NCI-H2227 (cell line): Measurements from ENCODE around the gene ZNF804B.

Experiments used
- DNase-seq: peaks from one replicate; lab custom pipeline; 2025; ENCODE audit not compliant: unreplicated experiment; lab: John Stamatoyannopoulos, UW

The ZNF804B gene

DNA sequence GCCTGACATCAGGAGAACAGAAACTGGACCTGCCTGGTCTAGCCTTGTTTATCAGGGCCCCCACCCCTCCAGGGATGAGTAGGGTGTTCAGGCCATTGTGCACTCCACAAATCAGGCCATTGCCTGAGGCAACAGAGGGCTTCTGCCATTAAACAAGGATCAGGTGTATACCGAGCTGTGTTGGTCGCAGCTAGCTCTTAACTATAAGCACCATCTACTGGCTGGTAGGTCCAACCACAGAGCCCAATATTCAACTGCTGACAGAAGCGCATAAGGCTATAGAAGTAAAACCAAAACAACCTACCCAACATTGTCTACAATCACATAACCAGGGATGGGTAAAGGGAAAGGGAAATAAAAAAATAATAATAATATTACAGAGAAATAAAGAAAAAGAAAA lies 487.7 kb downstream of the ZNF804B start:
- no peak for DNase-seq

DNA sequence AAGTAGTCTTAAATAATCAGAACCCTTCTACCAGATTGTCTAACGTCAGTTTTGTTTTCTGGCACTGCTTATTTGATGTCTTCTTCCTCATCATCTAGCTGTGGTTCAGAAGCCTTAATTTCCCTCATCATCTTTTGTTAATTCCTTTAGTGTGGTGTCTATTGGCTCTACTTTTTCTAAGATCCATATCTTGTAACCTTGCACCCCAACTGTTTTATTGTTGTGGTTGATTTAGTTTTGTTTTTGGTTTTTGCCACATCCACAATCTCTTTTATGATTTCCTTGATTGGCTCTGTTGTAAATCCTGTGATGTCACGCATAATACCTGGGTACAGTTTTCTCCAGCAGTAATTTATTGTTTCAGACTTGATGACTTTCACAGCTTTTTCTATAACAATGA lies 499.6 kb downstream of the ZNF804B start:
- DNase-seq, result no peak

DNA sequence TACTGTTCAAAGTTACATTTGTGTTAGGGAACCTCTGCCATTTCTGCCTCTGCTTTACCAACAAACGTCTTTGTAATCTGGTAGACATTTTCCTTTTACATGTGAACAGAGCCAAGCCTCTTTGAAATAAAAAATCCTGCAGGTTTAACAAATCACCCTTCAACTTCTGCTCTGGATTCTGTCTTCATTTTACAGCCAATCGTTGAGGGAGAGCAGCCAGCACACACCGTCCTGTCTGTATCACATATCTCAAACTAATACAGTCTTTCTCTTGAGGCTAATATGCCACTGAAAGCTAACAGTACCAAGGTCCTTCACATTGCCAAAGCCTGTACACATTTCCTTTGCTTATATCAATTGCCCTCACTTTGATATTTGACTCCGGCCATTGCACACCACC lies 504.6 kb downstream of the ZNF804B start:
- no peak for DNase-seq

DNA sequence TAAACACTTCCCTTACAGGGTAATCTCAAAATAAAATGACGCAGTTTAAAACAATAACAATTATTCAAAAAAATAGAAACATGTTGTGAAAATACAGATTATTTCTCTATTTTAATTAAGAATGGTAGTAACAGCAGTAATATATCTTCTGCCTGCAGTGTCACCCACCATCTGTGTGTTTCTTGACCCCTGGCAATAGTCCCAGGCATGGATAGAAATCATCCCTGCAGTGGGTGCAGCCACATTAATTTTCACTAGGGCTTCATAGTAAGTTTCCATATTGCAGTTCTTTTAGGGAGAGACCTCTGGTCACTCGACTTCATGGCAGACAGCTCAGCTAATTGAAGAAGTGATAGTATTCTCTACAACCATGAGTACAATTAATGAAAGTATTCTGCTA lies 506.1 kb downstream of the ZNF804B start:
- DNase-seq, result no peak

DNA sequence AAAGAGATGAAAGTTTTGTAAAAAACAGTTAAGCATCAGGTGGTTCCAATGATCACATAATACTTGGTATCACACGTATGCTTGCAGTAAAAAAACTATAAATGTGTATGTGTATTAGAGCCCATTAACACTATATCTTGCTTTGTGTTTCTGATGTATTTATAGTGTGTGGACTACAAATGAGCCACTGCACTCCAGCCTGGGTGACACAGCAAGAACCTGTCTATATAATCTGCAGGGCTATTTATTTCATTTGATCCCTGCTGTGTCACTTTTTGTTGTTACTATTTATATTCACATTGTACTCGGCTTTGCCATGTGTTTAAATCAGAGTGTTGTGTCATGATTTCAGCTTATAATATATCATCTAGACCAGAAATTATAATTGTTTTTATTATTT lies 523.8 kb downstream of the ZNF804B start:
- no peak for DNase-seq

DNA sequence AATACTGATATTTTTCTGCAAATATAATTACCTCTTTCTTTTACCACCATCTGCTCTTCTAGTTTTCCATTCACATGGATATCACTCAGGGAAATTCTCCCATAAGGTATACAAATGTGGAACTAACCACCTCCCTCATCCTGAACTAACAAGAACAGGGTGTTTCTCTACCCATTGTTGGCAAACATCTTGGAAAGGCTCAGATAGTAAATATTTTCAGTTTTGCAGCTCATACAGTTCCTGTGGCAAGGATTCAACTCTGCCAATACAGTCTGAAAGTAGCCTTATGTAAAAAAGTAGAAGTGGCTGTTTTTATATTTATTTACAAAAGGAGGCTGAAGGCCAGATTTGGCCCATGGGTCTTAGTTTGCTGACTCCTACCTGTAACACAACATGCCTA lies 549.0 kb downstream of the ZNF804B start:
- DNase-seq, result no peak

DNA sequence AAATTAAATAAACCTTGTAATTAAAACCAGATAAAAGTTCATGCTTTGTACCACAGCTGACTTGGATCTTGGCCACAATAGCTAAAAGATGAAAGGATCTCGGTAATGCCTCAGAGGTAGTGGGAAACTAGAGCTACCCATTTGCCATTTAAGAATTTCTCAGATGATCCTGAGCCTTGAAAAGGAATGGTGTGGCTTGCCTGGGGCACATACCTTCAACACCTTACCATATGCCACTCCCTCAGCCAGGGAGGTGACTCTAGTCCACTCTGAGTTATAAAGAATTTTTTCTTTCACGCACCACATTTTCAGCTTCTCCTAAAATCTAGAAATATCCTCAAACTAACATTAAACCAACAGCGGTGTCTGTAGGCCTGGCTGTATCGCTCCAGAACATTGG lies 552.4 kb downstream of the ZNF804B start:
- DNase-seq, result no peak

DNA sequence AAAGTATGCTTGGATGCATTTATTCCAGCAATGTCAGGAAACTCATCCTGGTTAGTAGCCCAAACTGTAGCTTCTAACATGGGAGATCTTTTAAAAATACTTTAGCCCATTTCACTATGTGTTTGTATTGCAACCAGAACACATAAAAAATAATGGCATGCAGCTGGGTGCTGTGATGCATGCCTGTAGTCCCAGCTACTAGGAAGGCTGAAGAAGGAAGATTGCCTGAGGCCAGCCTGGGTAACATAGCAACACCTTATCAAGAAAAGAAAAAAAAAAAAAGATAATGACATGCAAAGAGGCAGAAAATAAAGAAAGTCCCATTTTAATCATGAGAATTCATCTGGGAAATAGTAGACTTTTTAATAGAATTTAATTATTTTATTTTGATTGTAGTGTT lies 553.1 kb downstream of the ZNF804B start:
- no peak for DNase-seq

DNA sequence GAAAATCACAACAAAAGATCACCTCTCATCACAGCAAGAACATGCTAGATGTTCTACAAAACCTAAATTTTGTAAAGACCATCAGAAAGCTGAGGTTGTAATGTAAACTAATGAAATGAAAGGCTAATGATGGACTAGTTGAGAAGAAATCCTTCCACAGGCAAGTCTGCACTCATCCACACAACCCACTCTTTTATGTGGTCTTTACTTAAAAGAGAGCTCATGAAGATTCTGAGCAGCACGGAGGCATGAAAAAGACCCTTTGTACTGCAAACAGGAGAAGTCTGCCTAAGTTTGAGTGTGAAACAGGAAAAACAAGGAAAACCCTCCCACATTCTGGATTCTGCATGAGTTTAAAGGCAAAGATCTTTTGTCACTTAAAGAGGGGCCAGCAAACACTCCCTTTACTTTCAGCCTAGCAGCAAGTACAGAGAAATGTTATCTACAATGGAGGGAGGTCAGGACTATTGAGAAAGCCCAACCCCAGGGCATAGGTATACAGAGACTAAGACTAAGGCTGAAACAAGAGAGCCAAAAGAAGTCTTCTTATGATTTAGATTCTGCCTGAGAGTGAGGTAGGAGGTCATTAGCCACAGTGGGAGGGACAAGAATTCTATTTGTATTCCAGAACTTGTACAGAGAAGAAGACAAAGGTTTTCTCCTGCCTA lies 557.2 kb downstream of the ZNF804B start:
- DNase-seq, result no peak

DNA sequence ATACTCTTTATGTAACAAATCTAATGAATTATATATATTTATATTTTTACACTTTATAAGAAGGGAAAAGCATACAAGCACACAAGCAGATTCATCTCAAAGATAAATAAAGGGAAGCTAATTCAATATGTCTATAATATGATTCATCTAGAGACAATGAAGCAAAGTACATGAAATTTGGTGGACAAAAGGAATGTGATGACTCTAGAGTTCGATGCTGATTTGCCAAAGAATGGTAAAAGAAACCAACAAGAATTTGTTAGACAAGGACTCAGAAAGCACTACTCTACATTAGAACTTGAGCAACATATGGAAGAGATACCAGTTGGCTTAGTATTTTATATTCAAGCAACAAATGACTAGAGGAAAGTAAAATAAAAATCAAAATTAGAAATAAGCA lies 572.5 kb downstream of the ZNF804B start:
- no peak for DNase-seq

DNA sequence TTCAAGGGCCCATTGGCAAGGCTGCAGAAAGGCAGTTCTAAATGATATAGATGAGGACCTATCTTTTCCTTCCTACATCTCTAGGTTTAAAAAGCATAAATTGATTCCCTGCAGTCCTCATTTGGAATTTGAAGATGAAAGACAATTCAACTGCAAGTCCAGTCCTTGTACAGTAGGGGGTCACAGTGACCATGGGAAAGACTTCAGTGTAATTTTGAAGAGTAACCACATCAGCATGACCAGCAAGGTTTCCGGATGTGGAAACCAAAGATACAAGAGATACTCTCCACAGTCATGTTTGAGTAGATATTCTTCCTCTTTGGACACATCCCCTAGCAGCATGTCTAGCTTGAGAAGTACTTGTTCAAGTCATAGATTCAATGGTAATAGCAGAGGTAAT lies 575.3 kb downstream of the ZNF804B start:
- no peak for DNase-seq

DNA sequence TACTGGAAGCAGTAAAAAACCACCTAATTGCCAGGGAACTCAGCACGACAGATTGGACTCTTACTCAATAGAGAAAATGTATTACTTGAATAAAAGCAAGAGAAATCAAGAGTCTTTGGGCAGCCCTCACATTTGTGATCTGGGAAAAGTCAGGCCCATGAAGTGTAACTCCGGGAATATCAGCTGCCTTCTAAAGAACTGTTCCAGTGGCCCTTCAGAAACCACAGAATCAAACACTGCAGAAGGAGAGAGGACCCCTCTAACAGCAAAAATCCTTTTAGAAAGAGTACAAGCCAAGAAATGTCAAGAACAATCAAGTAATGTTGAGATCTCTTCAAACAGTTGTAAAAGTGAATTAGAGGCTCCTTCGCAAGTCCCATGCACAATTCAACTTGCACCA lies 576.0 kb downstream of the ZNF804B start:
- no peak for DNase-seq

DNA sequence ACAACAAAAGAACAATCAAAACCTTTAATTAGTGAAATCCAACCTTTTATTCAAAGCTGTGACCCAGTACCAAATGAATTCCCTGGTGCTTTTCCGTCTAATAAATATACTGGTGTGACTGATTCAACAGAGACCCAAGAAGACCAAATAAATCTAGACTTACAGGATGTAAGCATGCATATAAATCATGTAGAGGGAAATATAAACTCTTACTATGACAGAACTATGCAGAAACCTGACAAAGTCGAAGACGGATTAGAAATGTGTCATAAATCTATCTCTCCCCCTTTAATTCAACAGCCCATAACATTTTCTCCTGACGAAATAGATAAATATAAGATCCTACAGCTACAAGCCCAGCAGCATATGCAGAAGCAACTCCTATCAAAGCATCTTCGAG lies 576.6 kb downstream of the ZNF804B start:
- no peak for DNase-seq

DNA sequence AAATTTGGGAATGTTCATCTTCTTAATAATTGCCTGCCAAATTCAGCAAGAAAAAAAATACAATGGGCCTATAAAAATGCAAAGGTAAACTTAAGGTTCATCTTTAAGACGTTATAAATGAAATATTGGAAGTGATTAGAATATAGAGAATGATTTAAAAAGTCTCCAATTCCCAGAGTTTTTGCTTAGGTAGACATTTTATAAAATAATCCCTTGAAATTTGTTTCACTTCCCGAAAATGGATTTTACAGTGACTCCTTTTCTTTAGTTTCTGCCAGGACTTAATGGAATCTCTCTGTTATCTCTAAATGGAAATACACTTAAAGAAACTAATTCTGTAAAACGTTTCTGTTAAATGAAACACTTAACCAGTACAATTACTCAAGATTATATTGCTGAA lies 580.2 kb downstream of the ZNF804B start:
- DNase-seq, result no peak

DNA sequence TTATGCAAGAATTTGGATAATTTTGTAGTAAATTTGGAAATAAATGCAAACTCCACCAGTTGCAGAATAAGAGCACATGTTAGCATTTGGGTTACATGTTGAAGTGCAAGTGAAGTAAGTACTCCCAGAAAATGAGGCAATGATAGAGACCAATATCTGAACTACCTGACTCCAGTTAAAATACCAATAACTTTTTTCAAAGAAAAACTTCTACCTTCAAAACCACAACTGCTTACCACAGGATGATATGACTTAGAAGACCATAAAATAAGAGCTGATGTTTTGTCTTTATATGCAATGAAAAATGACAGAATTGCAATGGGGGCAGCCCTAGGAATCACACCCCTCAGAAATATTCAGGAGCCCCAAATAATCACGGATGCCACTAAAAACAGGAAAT lies 597.6 kb downstream of the ZNF804B start:
- DNase-seq, result no peak

DNA sequence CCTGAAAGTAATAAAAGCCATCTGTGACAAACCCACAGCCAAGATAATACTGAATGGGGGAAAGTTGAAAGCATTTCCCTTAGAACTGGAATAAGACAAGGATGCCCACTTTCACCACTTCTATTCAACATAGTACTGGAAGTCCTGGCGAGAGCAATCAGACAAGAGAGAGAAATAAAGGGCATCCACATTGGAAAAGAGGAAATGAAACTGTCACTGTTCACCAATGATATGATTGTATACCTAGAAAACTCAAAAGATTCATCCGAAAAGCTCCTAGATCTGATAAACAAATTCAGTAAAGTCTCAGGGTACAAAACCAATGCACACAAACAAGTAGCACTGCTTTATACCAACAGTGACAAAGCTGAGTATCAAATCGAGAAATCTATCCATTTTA lies 617.7 kb downstream of the ZNF804B start:
- no peak for DNase-seq

DNA sequence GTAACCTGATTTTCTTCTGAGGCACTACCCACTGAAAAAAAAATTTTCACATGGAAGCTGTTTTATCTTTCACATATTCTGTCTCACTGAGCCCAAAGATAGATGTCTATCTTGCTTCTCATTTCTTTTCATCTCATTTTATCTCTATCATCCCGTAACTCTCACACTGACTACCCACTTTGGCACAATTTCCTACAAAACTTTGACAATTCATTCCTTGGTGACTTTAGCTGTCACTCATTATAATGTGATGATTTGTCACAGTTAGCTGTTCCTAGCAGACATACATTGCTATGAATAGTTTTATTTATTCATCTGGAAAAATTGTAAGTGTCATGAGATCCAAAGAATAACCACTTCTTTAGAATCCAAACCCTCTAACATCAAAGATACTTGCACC lies 625.9 kb downstream of the ZNF804B start:
- no peak for DNase-seq
